MCF 10A (cell line): ENCODE results near the gene NRXN3. TPM values are rescaled to one million over a fixed set of nuclear protein-coding genes. Genes with fewer than 3 reads are reported as not detected.

Source experiments
- BruUV-seq: library from RNA; stranded (reverse); fragments of 400-500 nt; replicated peaks from 2 replicates; lab custom pipeline; 2021; lab: Mats Ljungman, UMichigan
- CTCF ChIA-PET: fragments of 300-600 bp; sonication (Branson Sonifier 250); formaldehyde crosslinking; extraction: SDS; loops from one replicate; lab custom pipeline; 2021; ENCODE audit warnings: antibody characterized with exemption, inconsistent platforms; lab: Yijun Ruan, JAX
- POLR2A ChIA-PET: fragments of 300-600, 350-650 bp; sonication (Branson Sonifier 250); formaldehyde crosslinking; extraction: SDS; loops from one replicate; lab custom pipeline; 2020; ENCODE audit warnings: antibody characterized with exemption, inconsistent platforms; lab: Yijun Ruan, JAX
- DNase-seq: peaks from one replicate; pipeline ENCODE4 v3.0.0-alpha.2; 2018; ENCODE audit not compliant: unreplicated experiment
- H3K27ac Mint-ChIP-seq: one replicate; pipeline ENCODE4 v1.8.0; 2022; ENCODE audit warnings: mild to moderate bottlenecking, low read depth, mixed read lengths; ENCODE audit not compliant: unreplicated experiment
- H3K27me3 Mint-ChIP-seq: one replicate; pipeline ENCODE4 v1.8.0; 2022; ENCODE audit warnings: mixed read lengths; ENCODE audit not compliant: insufficient read depth, unreplicated experiment
- H3K36me3 Mint-ChIP-seq: one replicate; pipeline ENCODE4 v1.8.0; 2022; ENCODE audit warnings: mild to moderate bottlenecking, moderate library complexity, mixed read lengths; ENCODE audit not compliant: insufficient read depth, unreplicated experiment
- H3K4me1 Mint-ChIP-seq: one replicate; pipeline ENCODE4 v1.8.0; 2022; ENCODE audit warnings: mixed read lengths; ENCODE audit not compliant: insufficient read depth, unreplicated experiment
- H3K4me3 Mint-ChIP-seq: one replicate; pipeline ENCODE4 v1.8.0; 2022; ENCODE audit warnings: mild to moderate bottlenecking, moderate library complexity, mixed read lengths; ENCODE audit not compliant: unreplicated experiment
- H3K9me3 Mint-ChIP-seq: one replicate; pipeline ENCODE4 v1.8.0; 2022; ENCODE audit warnings: mixed read lengths; ENCODE audit not compliant: unreplicated experiment
- CTCF ChIP-seq: fragments of 200-600 bp; IDR thresholded peaks from one replicate; pipeline ENCODE4 v1.8.0; 2022; ENCODE audit warnings: antibody characterized with exemption, mild to moderate bottlenecking; ENCODE audit not compliant: unreplicated experiment
- intact Hi-C: fragments of 100-400 bp; cut with micrococcal nuclease; formaldehyde crosslinking; loops from 2 replicates; pipeline ENCODE4 v1.14.1; 2022
- total RNA-seq: library from RNA; stranded (reverse); gene quantifications from 2 replicates; pipeline ENCODE4 v1.2.3, GENCODE V29; 2022

Gene NRXN3
- total RNA-seq, 1 experiment from 2014 or later: not detected

GRCh38 chr14:79201564-79202207 is 1031.5 kb downstream of the NRXN3 start:
- no peak for DNase-seq
- ChIA-PET CTCF (interaction anchor here (0.6 to 0.7 kb wide), 2 partner anchors 56 to 76 kb away, joined by 3 to 4 read pairs; no protein-coding TSS in a partner anchor), POLR2A (no interaction called here)
- Mint-ChIP-seq H3K27ac (no peak overlapping the region), H3K4me1 (no peaks in the 10 kb centered on the region), H3K9me3 (no peaks in the 10 kb centered on the region), H3K36me3 (no peaks in the 10 kb centered on the region), H3K27me3 (no peaks in the 10 kb centered on the region), H3K4me3 (no peak overlapping the region)
- intact Hi-C loops: loop anchor here (10.0 kb wide), 1 partner anchor 187 kb away; no protein-coding TSS in a partner anchor
- BruUV-seq: no TSS peak
- TF ChIP-seq CTCF: no peak

- Mint-ChIP-seq H3K36me3 (no peaks in the 10 kb centered on the region), H3K27ac (no peak overlapping the region), H3K4me3 (no peak overlapping the region), H3K9me3 (no peaks in the 10 kb centered on the region), H3K4me1 (no peaks in the 10 kb centered on the region), H3K27me3 (peaks cover 14% of the 10 kb centered on the region)
- CTCF ChIA-PET: interaction anchor here (0.5 kb wide), 1 partner anchor 288 kb away, joined by 3 read pairs; no protein-coding TSS in a partner anchor
- intact Hi-C loops: loop anchor here (10.0 kb wide), 1 partner anchor 190 kb away; no protein-coding TSS in a partner anchor
- BruUV-seq: no TSS peak
- DNase-seq: no peak
- POLR2A ChIA-PET: no interaction called here
- TF ChIP-seq CTCF: no peak
Measured at GRCh38 chr14:79204591-79204990, 1034.4 kb downstream of the NRXN3 start.

- no peak for DNase-seq
- intact Hi-C loops: loop anchor here (10.0 kb wide), 1 partner anchor 195 kb away; no protein-coding TSS in a partner anchor
- Mint-ChIP-seq H3K36me3 (no peaks in the 10 kb centered on the region), H3K27ac (no peak overlapping the region), H3K27me3 (peaks cover 14% of the 10 kb centered on the region), H3K9me3 (no peaks in the 10 kb centered on the region), H3K4me1 (no peaks in the 10 kb centered on the region), H3K4me3 (no peak overlapping the region)
- BruUV-seq: no TSS peak
- ChIA-PET CTCF (no interaction called here), POLR2A (no interaction called here)
- TF ChIP-seq CTCF: no peak
Measured at GRCh38 chr14:79209418-79209817, 1039.2 kb downstream of the NRXN3 start.

GRCh38 chr14:79225815-79226214 is 1055.6 kb downstream of the NRXN3 start:
- POLR2A ChIA-PET: no interaction called here
- TF ChIP-seq CTCF: no peak
- peaks cover 16% of the 10 kb centered on the region for H3K27me3 Mint-ChIP-seq
- no peaks in the 10 kb centered on the region for H3K9me3 Mint-ChIP-seq
- CTCF ChIA-PET: no interaction called here
- H3K36me3 Mint-ChIP-seq: no peaks in the 10 kb centered on the region
- intact Hi-C loops: no loop called here
- no peaks in the 10 kb centered on the region for H3K4me1 Mint-ChIP-seq
- DNase-seq: no peak
- no TSS peak for BruUV-seq
- H3K27ac Mint-ChIP-seq: no peak overlapping the region
- no peak overlapping the region for H3K4me3 Mint-ChIP-seq
